Fibroblast of lung (primary cell): Measurements from ENCODE around the gene EML4.

Experiments used
- CTCF ChIP-seq, 2 donors: IDR thresholded peaks in 1 of 2; conservative IDR thresholded peaks in 1 of 2; 1 replicate in 1 of 2; 2 replicates in 1 of 2; pipeline ENCODE4 v1.5.1; 2011 to 2012; ENCODE audit warnings: low read length in 2 of 2, control low read depth in 1 of 2, inconsistent platforms in 1 of 2, low read depth in 1 of 2, mild to moderate bottlenecking in 1 of 2
- EZH2 ChIP-seq: IDR thresholded peaks from 2 replicates; pipeline ENCODE4 v1.5.1; 2012; ENCODE audit warnings: low read length, control low read depth, mild to moderate bottlenecking; ENCODE audit errors: missing control alignments

- TF ChIP-seq CTCF (conservative IDR thresholded peaks at IDR 0.05 in 1 of 2, IDR thresholded peaks at IDR 0.05 in 1 of 2; ENCODE audit: low read depth in 1 of 2, low read length in 2 of 2) (no peak), EZH2 (no peak)
These were observed 19.0 kb upstream of the EML4 start for GRCh38 chr2:42150159-42150558.
